Measurements from ENCODE around the gene USB1. TPM values are rescaled to one million over a fixed set of nuclear protein-coding genes. Genes with fewer than 3 reads are reported as not detected.

The USB1 gene, protein sequence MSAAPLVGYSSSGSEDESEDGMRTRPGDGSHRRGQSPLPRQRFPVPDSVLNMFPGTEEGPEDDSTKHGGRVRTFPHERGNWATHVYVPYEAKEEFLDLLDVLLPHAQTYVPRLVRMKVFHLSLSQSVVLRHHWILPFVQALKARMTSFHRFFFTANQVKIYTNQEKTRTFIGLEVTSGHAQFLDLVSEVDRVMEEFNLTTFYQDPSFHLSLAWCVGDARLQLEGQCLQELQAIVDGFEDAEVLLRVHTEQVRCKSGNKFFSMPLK
- total RNA-seq: 17.3 and 68.9 TPM in 2 replicates

DNA sequence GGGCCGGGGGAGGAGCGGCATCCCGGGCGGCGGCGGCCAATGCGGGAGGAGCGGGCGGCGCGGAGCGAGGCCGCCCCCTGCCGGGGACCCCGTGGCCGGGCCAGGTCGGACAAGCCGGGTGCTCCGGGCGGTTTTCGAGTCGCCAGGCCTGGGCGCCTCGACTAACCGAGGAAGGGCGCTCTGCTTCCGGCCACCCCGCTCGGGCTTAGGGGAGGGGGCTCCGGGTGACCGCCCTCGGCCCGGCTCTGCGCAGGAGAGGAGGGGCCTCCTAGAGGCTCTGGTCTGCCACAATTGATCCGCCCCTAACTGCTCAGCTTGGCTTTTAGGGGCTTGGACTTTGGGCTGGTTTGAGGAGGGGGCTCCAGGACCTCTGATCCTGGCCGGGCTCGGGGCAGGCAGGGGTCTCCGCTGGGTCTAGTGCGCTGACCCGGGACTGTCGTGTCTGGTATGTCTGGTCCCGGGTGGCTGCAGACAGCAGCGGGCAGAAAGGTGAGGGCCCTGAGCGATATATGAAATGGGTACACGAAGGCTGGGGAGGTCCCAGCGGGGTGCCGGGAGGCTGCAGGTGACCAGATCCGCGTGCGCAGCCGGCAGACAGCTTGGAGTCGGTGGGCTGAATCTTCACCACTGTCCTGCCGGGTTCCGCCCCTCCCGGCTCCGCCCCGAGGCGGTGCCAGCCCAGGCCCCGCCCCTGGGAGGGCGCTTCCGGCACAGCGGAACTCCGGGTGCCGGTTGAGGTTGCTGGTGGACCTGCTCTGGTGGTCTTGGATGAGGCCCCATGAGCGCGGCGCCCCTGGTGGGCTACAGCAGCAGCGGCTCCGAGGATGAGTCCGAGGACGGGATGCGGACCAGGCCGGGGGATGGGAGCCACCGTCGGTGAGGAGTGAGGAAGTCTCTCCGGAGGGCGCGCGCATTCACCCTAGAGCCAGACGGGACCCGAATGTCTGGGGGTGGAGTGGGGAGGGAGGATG lies at the start of gene USB1:
TSS of gene USB1 (plus strand) at position 702 of the 971 bp plus-strand sequence. CDS start at position 779, 77 bp downstream.

DNA sequence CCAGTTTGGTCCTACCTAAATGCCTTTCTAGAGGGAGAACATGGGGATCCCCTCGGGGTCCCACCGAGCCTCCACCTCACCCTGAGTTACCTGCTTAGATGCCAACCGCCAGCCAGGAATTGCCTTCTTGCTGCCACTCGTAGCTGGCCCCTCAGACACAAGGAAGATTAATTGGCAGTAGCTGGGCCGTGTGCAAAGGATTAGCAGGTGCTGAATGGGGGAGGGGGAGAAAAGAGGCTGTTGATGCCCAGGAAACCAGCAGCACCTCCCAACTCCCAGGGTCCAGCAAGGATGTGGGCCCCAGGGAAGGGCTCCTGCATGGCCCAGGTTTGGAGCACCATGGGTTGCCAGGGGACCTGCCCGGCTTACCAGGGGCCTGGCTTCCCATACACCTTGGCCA lies 30.2 kb upstream of the USB1 start, which contains the start of gene CNGB1:
TSS of gene CNGB1 (minus strand) at position 159 of the 400 bp plus-strand sequence. CDS start 3,842 bp downstream, outside the sequence.

DNA sequence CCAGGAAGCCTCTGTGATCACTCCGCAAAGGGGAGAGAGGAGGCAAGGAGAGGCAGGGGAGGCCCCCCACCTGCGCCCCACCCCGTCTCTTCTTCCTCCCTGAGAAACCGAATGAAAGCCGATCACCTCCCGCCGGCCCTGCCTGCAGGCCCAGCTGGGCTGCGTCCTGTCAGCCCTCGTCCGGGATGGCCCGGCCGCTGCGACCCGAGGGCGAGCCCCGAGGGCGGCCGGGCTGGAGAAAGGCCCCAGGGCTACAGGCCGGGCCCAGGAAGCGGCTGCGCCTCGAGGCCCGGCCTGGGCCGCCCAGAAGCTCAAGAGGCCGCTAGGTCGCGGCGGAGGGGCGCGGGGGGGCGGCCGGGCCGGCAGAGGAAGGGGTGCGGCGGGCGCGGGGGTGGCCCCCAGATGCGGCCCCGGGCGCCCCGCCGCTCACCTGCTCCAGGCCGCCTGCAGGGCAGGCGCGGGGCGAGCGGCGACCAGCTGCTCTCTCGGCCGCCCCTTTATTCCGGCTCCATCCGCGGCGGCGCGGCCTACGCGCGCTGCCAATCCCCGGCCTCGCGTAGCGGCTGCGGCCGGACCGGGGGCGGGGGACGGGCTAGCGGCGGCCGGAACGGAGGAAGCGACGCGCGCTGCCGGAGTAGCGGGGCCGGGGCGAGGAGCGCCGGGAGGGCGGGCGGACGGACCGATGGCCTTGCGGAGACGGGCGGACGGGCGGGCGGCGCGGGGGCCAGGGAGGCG lies 1.1 kb upstream of the USB1 start, which contains the start of gene ZNF319:
TSS of gene ZNF319 (minus strand) at position 702 of the 735 bp plus-strand sequence. CDS start 2,407 bp downstream, outside the sequence.

DNA sequence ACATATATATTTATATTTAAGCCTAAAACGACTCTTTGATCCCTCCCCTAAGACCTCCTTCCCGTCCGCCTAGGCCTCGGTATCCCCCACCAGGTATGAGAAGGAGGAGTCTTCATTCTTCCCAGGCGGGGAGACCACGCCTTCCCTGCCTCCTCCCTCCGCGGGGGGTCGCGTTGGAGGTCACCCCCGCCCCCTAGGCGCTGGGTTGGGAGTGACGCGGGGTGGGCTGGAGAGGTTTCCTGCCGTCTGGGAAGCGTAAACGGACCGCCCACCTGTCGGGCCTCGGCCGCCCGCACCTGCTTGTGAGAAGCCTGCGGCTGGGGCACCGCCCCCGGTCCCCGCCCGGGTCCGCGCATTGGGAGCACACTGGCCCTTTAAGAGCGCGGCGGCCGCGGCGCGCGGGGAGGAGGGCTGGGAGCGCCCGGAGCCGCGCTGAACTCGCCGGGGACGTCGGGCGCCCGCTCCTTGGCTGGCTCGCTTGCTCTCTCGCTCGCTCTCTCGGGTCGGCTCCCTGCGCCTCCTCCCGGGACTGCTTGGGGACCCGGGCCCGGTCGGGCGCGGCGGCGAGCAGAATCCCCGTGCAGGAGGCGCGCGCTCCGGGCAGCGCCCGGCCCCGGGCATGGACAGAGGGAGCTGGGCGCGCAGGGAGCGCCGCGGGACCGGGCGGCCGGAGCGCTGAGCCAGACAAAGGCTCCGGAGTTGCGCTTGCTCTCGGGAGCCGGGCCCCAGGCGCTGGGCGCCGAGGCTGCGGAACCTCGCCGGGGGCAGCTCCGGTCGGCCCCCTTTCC lies 24.3 kb downstream of the USB1 start, which contains the start of gene MMP15:
TSS of gene MMP15 (plus strand) at position 404 of the 788 bp plus-strand sequence. CDS start 597 bp downstream, outside the sequence.

Other genes starting within 250 kb of the USB1 start
- gene KIFC3, start 198.9 kb upstream of the USB1 start, total RNA-seq: 37.9 and 76.0 TPM in 2 replicates
- gene CNGB1, start 30.3 kb upstream of the USB1 start, total RNA-seq: not detected in 2 replicates
- 2.3 and 6.4 TPM in 2 replicates for gene ZNF319, start 735 bp upstream of the USB1 start, total RNA-seq
- gene MMP15, start 24.3 kb downstream of the USB1 start, total RNA-seq: 17.9 and 19.9 TPM in 2 replicates
- 40.6 and 58.8 TPM in 2 replicates for gene CFAP20, start 128.0 kb downstream of the USB1 start, total RNA-seq
- 39.2 and 70.7 TPM in 2 replicates for gene CSNK2A2, start 196.7 kb downstream of the USB1 start, total RNA-seq